Ramos (cell line): ENCODE measurements around the gene MYLK4.

Source experiments
- in situ Hi-C: fragments of 300-500 bp; cut with MboI; formaldehyde crosslinking; loops from one replicate; pipeline ENCODE4 v1.14.3; 2022; ENCODE audit warnings: low sequenced_read_pairs; ENCODE audit not compliant: unreplicated experiment

Gene MYLK4

DNA sequence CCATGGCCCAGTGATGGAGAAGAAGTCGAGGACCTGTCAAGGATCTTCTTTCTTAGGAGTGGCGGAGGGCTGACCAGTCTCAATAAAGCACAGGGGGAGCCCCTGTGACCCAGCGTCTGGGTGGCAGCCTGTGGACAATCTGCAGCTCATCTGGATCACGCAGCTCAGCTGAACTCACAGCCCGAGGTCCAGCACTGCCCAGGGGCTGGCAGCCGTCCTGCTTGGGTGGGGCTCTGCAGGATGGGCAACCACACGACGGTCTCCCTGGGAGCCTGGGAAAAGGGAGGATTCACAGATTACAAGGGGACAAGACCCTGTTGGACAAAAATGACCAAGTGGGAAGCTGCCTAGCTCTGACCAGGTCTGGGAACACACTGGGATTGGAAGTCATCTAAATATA is 110.8 kb downstream of the MYLK4 start:
- in situ Hi-C loops: loop anchor here (10.0 kb wide), 1 partner anchor 1045 kb away; no protein-coding TSS in a partner anchor

DNA sequence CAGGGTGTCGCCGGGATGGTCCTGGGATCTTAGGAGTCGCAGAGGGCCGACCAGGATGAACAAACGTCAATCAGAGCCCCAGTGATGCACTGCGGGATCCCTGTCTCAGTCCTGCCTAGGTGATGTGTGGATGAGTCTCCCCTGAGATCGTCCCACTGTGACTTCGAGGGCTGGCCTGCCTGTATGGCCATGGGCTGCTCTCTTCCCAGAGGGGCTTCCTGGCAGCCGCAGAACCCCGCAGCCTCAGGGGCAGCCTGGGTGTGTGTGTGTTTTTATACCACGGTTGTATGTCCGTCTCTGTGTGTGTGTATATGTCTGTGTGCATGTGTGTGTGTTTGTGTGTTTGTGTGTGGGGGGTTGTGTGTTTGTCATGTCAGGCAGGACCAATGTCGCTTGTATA is 111.6 kb downstream of the MYLK4 start:
- in situ Hi-C loops: loop anchor here (10.0 kb wide), 1 partner anchor 1044 kb away; no protein-coding TSS in a partner anchor

DNA sequence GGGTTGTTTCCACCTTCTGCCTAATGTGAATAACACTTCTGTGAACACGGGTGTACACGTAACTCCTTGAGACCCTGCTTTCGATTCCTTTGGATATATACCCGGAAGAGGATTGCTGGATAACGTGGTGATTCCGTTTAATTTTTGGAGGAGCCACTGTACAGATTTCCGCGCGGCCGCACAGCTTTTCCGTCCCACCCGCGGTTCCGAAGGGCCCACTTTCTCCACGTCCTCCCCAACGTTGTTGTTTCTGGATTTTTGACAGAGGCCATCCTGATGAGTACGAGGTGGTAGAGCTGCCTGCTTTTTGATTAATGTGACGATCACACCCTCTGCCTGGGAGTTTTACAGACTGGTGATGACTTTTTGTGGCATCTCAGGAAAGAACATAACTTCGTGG is 114.0 kb downstream of the MYLK4 start:
- in situ Hi-C loops: loop anchor here (10.0 kb wide), 1 partner anchor 1042 kb away; no protein-coding TSS in a partner anchor

DNA sequence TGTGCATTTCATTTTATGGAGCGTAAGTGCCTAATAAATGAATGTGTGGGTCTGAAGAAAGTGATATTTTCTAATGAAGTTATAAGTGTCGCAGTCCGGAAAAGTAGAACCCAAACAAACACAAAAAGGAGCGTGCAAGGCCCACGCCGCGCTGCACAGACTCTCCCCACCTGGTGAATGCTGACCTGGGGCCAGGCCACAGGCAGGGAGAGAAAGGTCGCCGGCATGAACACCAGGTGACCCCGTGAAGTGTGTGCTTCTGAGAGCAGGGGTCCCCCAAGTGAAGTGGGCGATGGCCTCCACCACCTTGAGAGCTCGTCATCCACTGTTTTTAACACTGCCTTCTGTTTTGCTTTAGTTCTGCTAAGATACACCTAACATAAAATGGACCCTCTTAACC is 114.8 kb downstream of the MYLK4 start:
- in situ Hi-C loops: loop anchor here (10.0 kb wide), 1 partner anchor 1041 kb away; no protein-coding TSS in a partner anchor

DNA sequence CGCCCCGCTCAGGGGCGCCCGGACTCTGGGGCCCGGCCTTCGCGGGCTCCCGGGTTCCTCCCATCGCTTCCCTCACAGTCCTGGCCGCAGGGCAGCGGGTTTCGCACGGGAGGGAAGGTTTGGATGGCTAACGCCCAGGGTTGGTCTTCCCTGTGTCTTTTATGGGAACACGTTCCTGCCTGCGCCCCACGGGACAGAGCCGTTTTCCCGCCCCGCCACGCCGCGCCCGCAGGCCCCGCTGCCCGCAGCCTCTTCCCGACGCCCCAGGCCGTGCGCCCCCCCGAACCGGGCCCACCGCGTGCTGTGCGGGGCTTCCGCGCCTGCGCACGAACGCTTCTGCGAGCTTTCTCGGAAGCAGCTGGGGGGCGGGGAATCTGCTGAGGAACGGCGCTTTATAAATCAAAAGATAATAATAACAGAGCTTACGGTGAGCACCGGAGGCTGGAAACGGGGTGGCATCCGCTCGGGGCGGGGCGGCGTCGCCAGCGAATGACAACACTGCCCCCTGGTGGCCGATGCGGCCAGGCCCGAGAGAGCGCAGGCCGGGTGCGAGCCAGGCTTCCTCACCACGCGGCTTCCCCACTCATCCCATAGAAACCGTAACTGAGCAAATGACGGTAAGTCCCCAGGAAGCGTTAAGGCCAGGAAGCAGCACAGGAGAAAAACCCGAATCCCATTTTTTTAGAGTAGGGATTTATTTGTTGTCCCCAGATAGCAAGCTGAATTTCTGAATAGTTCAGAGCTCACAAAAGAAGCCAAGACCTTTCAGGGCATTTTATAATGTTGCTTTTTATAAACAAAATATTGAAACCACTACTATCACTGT is 116.4 kb downstream of the MYLK4 start:
- in situ Hi-C loops: loop anchor here (10.0 kb wide), 1 partner anchor 1040 kb away; no protein-coding TSS in a partner anchor

DNA sequence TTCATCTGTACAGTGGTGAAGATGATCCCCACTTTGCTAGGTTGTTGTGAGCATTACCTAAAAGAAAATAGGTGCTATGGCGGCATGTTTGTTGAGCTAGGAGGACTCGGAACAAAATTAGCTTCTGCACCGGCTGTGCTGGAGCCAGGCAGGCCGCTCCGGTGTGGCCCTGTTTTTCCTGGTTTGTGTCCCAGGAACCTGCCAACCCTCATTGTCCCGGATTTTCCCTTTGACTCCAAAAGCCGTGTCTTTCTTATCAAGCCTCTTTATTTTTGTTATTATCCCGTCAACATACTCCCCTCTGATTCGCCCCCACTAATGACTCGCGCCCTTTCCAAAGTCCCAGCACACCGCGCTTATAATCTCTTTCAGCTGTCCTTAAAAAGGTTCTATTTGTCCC is 117.0 kb downstream of the MYLK4 start:
- in situ Hi-C loops: loop anchor here (10.0 kb wide), 1 partner anchor 1039 kb away; no protein-coding TSS in a partner anchor

DNA sequence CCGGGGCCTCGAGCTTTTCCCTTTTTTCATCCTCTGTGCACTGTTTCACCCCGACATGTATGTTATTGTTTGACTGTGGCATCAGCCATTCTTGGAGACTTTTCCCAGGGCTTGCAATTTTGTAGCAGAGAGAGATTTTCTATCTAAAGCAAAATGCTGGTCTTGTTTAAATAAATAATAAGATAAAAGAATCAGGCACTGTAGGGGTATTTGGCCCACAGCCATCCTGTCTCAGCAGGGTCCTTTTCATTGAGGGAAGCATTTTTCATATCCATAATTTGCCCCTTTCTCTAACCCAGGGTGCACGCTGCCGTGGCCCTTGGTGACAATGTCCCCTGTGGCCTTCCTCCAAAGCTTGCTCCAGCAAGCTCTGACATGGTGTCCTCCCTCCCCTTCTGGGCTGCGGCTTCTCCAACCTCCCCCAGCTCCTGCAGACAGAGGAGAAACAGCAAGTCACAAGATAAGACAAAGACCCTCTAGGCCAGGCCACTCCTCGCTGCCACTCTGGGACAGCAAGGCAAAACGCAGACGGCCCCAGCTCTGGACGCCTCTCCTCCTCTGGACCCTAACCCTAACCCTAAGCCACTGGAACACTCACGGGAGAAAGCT is 117.6 kb downstream of the MYLK4 start:
- in situ Hi-C loops: loop anchor here (10.0 kb wide), 1 partner anchor 1038 kb away; no protein-coding TSS in a partner anchor

DNA sequence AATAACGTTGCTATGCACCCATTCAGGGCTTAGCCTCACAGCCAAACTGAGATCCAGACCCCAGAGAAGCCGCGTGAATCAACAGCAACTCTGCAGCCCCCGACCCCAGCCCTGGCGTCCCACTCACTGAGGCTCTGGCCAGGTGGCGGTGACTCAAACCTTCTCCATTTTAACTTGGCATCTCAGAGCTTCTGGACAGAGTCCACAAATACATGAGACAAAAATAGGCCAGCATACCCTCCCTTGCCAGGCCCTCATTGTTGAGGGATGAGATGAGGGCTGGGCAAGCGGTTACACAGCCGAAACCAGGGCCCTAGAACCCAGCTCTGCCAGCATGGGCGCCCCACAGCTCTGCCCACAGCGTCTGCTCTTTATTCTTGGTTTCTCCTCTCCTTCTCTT is 118.4 kb downstream of the MYLK4 start:
- in situ Hi-C loops: loop anchor here (10.0 kb wide), 1 partner anchor 1038 kb away; no protein-coding TSS in a partner anchor

DNA sequence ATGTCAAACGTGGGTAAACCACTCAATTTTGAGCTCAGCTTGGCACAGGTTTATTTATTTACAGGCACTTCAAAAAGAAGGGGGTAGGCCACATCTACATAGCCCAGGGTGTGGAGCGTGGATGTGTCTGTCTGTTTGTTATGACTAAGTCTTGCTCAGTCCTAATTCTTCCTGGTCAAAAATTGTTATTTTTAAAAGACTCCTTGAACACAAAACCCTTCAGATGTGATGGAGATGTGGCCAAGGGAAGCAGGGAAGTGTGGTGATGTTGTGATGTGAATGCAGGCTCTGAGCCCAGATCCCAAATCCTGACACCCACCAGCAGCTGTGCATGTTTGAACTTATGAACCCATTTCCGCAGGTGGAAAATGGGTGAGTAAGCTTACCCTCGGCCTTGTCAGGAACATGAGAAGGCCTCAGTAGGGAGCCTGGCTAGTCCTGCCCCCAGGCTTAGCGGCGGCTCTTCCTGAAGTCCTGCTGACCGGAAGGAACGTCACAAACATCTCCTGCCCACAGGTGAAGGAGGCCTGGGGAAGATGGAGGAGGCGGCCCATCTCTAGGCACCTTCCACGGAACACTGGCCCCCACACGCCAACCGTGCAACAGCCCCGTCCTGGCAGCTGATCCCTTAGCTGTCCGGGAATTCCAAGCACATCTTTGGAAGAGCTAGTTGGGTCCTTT is 119.7 kb downstream of the MYLK4 start:
- in situ Hi-C loops: loop anchor here (10.0 kb wide), 1 partner anchor 1036 kb away; no protein-coding TSS in a partner anchor

DNA sequence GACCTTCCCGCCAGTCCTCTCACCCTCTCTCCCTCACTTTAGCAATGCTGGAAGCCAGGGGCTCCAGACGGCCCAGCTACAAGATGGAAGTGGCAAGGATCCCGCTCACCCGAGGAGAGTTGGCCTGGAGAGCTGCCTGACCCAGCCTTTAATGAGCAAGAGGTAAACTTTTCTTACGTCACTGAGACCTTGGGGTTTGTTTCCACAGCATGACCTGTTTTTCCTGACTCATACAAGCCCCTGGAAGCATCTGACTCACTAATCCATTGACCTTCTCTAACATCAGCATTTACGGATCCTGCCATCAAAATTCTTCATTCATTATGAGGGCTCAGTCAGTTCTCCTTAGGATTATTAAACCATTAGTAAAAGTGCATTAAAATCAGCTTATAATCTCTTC is 120.4 kb downstream of the MYLK4 start:
- in situ Hi-C loops: loop anchor here (10.0 kb wide), 1 partner anchor 1036 kb away; no protein-coding TSS in a partner anchor

DNA sequence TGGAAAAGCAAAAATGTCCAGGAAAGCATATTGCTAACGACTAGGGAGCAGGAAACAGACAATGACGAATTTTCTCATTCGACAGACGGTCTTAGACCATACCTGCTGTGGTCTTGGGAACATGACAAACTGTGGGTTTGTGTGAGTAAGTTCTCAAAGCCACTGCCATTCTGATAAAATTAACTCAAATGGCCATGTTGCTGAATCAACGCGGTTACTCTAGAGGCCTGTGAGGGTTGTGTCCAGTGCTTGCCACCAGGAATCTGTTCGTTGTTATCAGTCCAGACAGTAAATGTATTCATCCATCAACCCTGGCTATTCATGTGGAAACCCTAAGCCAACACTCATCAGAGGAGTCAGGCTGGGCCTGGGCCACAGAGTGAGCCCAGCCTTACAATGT is 124.3 kb downstream of the MYLK4 start:
- in situ Hi-C loops: no loop called here

DNA sequence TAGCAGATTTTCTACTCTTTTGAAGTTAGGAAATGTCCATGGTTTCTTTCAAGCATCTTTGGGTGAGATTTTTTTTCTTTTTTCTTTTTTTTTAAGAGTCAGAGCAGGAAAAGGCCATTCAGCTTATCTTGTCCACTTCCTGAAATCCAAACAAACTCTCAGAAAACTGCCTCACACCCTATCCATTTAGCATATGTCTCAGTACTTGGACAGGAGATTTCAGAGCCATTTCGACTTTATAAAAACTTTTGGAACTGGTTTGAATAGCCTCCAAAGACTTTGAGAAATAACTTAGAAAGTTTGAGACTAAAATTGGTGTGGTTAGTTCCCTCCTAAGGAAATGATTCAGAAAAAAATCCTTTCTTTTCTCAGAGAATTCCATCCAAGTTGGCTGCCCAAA is 125.1 kb downstream of the MYLK4 start:
- in situ Hi-C loops: no loop called here

DNA sequence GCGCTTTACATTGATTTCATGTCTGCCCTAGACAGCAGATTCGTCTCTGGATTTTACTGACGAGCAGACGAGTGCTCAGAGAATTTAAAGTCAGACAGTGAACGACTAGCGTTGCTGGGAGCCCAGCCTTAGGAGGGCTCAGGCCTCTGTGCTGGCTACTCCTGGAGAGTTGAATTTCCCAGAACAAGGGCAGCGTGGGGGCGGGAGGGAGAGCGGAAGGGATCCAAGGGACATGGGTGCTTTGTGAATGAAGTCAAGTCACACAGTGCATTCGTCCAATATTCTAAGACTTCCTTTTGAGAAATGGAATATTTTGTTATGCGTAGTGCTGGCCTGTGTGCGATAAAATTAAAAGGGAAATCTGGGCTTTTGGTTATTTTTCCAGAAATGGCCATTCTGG is 126.5 kb downstream of the MYLK4 start:
- in situ Hi-C loops: no loop called here

DNA sequence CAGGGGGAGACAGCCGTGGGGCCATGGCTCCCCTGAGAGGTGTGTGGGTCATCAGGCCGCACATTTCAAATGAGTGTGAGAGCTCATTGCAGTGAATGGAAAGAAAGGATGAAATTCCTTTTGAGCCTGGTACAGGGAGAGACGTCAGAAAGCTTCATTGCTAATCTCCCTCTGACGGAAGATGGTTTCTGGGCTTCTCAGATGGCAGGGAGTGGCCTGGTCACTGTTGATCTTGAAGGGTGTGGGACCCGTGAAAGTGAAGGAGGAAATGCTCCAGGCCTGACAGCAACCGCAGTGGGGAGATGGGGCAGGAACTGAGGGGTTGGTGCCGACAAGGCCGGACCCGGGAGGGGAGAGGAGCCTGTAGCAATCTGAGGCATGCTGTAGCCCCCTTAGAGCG is 127.4 kb downstream of the MYLK4 start:
- in situ Hi-C loops: no loop called here

DNA sequence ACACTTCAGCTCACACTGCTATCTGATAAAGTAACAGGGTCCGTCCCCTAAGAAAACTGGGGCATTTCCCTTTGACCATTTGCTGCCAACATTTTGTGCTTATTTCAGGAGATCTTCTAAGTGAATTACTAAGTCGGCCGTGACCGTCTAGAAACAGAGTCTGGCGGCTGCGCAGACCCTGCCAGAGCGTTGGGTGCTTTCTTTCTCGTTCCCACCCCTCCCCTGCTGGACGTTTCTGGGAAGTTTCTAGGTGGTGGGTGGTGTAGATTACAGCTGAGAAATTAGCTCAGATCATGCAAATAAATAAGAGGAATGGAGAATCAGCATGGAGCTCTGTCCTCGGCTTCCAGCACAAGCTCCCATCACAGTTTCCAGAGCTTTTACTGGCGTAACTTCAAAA is 128.1 kb downstream of the MYLK4 start:
- in situ Hi-C loops: no loop called here

DNA sequence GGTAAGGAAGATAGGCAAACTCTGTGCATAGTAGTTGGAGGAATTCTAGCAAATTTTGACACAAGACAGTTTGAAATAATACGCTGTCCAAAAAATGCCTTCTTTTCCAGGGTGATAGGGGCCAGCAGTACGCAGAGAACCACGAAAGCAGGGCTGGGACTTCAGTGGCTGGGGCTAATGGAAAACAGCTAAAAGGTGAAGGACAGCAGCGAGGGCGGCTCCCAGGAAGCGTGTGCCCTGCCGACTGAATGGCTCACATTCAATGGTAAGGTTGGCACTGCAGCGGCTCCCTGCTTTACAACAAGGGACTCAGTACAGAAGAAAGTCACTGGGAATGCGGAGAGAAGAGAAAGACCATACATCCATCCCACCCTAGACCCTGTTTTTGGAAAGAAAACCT is 131.1 kb downstream of the MYLK4 start:
- in situ Hi-C loops: no loop called here

DNA sequence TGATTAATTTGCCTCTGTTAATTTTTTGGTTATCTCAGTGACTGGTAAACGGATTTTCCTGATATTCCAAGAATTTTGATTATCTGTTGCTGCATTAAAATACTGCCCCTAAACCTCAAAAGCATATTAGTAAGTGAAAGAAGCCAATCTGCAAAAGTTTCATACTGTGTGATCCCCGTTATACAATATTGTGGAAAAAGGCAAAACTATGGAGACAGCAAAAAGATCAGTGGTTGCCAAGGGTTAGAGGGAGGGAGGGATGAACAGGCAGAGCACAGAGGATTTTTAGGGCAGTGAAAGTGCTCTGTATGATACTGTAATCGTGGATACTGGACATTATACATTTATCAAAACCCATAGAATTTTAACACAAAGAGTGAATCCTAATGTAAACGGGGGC is 133.0 kb downstream of the MYLK4 start:
- in situ Hi-C loops: no loop called here

DNA sequence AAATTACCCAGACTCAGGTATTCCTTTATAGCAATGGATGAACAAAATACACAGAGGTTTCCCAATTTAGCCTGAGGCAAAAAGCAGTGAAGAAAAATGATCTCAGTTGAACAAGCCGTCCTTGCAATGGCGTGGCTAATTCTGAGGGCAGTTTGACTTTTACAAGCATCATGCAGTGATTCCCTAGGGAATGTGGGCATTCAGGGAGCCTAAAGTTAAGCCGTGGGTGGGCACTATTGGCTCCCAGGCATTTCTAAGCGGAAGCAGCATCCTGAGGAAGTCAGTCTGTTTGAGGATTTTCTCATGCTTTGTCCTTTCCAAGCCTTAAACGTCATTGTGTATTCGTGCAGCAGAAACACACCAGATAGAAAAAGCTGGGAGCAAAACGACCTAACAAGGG is 133.9 kb downstream of the MYLK4 start:
- in situ Hi-C loops: no loop called here

DNA sequence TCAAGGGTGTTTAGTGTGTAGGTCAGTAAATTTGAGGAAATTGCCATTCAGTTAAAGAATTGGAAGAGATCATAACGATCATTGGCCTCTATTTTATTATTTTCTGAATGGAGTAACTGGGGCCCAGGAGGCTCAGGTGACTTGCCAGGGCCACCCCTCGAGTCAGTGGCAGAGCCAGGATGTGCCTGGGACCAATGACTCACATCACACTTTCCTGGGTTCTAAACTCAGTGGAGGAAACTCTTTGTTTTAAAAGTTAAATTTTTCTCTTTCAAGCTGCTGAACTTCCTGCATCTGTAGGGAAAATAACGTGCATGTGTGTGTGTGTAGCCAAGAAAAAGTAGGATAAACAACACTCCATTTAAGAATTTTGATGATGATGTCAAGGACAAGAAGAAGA is 135.5 kb downstream of the MYLK4 start:
- in situ Hi-C loops: no loop called here

DNA sequence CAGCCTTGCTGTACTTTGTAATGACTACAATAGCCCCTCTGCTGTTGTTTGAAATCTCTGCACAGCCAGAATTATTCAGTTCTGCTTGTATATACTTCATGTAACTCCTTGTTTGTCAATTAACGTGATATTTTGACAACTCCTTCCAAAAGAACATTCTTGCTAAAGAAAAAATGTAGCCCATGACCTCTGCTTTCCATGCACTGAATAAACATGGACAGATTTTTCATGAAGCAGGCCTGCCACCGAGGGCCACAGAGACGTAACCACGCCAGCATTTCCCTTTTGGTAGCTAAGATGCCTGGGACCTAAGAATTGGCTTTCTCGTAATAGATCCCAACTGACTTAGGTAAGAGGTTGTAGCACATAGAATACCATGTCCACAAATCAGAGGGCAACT is 135.9 kb downstream of the MYLK4 start:
- in situ Hi-C loops: no loop called here

DNA sequence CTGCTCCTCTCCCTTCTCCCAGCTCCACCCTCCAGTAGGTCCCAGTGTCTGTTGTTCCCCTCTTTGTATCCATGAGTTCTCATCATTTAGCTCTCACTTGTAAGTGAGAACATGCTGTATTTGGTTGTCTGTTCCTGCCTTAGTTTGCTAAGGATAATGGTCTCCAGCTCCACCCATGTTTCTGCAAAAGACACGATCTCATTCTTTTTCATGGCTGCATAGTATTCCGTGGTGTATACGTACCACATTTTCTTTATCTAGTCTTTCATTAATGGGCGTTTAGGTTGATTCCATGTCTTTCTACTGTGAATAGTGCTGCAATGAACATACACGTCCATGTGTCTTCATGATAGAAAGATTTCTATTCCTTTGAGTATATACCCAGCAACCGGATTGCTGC is 136.6 kb downstream of the MYLK4 start:
- in situ Hi-C loops: no loop called here
